ENCODE data around the gene STC2. TPM values are rescaled to one million over a fixed set of nuclear protein-coding genes. Genes with fewer than 3 reads are reported as not detected.

Gene STC2
- total and polyA plus RNA-seq, 2 experiments from 2014 or later: 27.3 to 132 TPM

DNA sequence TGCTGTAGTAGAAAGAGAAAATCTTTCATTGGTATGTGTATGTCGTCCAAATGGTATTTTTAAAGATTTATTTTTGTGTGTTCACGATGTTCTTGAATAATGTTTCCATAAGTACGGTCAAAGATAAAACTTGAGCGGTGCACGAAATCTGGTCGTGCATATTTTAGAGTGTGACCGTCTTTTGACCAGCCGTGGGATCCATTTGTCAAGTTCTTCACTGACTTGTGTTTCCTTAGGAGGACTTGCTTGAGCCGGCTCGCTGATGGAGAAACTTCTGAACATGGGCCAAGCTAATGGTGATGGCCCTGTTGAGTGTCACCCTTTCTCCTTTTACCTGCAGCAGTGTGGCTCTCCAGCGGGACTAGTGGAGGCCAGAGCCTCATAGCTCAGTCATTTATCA lies 11.1 kb upstream of the STC2 start (continued):
- TF ChIP-seq, protein P1, sequence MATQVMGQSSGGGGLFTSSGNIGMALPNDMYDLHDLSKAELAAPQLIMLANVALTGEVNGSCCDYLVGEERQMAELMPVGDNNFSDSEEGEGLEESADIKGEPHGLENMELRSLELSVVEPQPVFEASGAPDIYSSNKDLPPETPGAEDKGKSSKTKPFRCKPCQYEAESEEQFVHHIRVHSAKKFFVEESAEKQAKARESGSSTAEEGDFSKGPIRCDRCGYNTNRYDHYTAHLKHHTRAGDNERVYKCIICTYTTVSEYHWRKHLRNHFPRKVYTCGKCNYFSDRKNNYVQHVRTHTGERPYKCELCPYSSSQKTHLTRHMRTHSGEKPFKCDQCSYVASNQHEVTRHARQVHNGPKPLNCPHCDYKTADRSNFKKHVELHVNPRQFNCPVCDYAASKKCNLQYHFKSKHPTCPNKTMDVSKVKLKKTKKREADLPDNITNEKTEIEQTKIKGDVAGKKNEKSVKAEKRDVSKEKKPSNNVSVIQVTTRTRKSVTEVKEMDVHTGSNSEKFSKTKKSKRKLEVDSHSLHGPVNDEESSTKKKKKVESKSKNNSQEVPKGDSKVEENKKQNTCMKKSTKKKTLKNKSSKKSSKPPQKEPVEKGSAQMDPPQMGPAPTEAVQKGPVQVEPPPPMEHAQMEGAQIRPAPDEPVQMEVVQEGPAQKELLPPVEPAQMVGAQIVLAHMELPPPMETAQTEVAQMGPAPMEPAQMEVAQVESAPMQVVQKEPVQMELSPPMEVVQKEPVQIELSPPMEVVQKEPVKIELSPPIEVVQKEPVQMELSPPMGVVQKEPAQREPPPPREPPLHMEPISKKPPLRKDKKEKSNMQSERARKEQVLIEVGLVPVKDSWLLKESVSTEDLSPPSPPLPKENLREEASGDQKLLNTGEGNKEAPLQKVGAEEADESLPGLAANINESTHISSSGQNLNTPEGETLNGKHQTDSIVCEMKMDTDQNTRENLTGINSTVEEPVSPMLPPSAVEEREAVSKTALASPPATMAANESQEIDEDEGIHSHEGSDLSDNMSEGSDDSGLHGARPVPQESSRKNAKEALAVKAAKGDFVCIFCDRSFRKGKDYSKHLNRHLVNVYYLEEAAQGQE (IDR thresholded peaks at IDR 0.05; ENCODE audit: unreplicated experiment): no peak
- TF ChIP-seq EZH2phosphoT487 (IDR thresholded peaks at IDR 0.05; ENCODE audit: unreplicated experiment): no peak

DNA sequence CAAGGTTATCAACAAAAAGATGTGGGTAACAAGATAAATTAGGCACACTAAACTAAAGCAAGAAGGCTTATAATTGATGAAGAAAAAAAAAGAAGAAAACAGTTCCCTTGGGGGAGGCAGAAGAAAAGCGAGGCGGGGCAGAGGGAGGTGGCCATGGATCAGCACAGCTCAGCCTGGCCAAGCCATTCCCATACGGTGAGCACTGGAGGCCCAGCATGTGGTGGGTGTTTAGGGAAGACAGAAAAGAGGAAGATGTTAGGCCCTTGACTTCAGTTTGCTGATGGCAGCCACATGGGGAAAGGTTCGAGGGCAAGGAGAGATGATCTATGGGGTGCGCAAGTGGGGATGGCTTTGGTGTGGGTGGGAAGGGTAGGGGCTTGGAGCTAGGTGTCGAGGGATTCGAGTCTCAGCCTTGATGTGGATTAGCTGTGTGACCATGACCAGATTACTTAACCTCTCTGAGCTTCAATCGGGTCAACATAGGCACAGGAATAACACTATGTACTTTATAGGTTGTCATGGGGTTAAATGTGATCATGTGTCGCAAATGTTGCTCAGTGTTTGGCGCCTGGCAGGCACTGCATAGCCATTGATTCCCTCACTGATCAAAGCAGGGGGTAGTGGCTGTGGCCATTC lies 10.3 kb upstream of the STC2 start:
- no peak for DNase-seq (ENCODE audit: low spot score)
- ATAC-seq: no peak
- no peak overlapping the region for H3K4me2 ChIP-seq
- H3K9me2 ChIP-seq (ENCODE audit: insufficient read depth): no peaks in the 10 kb centered on the region; the same call in 1 of the 2 replicates
- no peaks in the 10 kb centered on the region for H3K36me3 ChIP-seq (ENCODE audit: insufficient read depth)
- H3K27me3 ChIP-seq (ENCODE audit: insufficient read depth): no peaks in the 10 kb centered on the region
- H2AFZ ChIP-seq: no peak overlapping the region
- Mint-ChIP-seq H3K4me1 (peaks cover 19% of the 10 kb centered on the region), H3K36me3 (ENCODE audit: low read depth) (no peaks in the 10 kb centered on the region), H3K27ac (no peak overlapping the region), H3K4me3 (no peak overlapping the region), H3K9me3 (no peaks in the 10 kb centered on the region; the same call in 2 of the 3 replicates), H3K27me3 (ENCODE audit: insufficient read depth, low read depth, poor library complexity) (peaks cover 11% of the 10 kb centered on the region)
- H3K27ac ChIP-seq (ENCODE audit: low read depth): no peak overlapping the region
- H3K79me2 ChIP-seq (replicated peaks; ENCODE audit: insufficient read depth): no peaks in the 10 kb centered on the region
- H4K20me1 ChIP-seq (replicated peaks; ENCODE audit: insufficient read depth): no peaks in the 10 kb centered on the region
- peaks cover 5% of the 10 kb centered on the region for H3K4me1 ChIP-seq (ENCODE audit: insufficient read depth)
- no peak overlapping the region for H3K4me3 ChIP-seq
- H3F3A ChIP-seq (replicated peaks; ENCODE audit: low read depth): no peaks in the 10 kb centered on the region
- TF ChIP-seq EZH2phosphoT487 (IDR thresholded peaks at IDR 0.05; ENCODE audit: unreplicated experiment): no peak
- TF ChIP-seq, protein P2, sequence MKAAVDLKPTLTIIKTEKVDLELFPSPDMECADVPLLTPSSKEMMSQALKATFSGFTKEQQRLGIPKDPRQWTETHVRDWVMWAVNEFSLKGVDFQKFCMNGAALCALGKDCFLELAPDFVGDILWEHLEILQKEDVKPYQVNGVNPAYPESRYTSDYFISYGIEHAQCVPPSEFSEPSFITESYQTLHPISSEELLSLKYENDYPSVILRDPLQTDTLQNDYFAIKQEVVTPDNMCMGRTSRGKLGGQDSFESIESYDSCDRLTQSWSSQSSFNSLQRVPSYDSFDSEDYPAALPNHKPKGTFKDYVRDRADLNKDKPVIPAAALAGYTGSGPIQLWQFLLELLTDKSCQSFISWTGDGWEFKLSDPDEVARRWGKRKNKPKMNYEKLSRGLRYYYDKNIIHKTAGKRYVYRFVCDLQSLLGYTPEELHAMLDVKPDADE (IDR thresholded peaks at IDR 0.05): no peak
- no peak for TF ChIP-seq STAT1 (IDR thresholded peaks at IDR 0.05; ENCODE audit: unreplicated experiment)
- TF ChIP-seq ZNF114 (CRISPR knock-in tag; IDR thresholded peaks at IDR 0.05): no peak
- TF ChIP-seq EZH2 (IDR thresholded peaks at IDR 0.05; ENCODE audit: low read depth, unreplicated experiment): no peak
- no peak for TF ChIP-seq POLR2AphosphoS5 (IDR thresholded peaks at IDR 0.05; ENCODE audit: low read depth)
- no peak for TF ChIP-seq CREB1 (CRISPR knock-in tag; IDR thresholded peaks at IDR 0.05; ENCODE audit: low read depth)
- no peak for TF ChIP-seq JUNB (IDR thresholded peaks at IDR 0.05; ENCODE audit: unreplicated experiment)
- TF ChIP-seq, protein P3, sequence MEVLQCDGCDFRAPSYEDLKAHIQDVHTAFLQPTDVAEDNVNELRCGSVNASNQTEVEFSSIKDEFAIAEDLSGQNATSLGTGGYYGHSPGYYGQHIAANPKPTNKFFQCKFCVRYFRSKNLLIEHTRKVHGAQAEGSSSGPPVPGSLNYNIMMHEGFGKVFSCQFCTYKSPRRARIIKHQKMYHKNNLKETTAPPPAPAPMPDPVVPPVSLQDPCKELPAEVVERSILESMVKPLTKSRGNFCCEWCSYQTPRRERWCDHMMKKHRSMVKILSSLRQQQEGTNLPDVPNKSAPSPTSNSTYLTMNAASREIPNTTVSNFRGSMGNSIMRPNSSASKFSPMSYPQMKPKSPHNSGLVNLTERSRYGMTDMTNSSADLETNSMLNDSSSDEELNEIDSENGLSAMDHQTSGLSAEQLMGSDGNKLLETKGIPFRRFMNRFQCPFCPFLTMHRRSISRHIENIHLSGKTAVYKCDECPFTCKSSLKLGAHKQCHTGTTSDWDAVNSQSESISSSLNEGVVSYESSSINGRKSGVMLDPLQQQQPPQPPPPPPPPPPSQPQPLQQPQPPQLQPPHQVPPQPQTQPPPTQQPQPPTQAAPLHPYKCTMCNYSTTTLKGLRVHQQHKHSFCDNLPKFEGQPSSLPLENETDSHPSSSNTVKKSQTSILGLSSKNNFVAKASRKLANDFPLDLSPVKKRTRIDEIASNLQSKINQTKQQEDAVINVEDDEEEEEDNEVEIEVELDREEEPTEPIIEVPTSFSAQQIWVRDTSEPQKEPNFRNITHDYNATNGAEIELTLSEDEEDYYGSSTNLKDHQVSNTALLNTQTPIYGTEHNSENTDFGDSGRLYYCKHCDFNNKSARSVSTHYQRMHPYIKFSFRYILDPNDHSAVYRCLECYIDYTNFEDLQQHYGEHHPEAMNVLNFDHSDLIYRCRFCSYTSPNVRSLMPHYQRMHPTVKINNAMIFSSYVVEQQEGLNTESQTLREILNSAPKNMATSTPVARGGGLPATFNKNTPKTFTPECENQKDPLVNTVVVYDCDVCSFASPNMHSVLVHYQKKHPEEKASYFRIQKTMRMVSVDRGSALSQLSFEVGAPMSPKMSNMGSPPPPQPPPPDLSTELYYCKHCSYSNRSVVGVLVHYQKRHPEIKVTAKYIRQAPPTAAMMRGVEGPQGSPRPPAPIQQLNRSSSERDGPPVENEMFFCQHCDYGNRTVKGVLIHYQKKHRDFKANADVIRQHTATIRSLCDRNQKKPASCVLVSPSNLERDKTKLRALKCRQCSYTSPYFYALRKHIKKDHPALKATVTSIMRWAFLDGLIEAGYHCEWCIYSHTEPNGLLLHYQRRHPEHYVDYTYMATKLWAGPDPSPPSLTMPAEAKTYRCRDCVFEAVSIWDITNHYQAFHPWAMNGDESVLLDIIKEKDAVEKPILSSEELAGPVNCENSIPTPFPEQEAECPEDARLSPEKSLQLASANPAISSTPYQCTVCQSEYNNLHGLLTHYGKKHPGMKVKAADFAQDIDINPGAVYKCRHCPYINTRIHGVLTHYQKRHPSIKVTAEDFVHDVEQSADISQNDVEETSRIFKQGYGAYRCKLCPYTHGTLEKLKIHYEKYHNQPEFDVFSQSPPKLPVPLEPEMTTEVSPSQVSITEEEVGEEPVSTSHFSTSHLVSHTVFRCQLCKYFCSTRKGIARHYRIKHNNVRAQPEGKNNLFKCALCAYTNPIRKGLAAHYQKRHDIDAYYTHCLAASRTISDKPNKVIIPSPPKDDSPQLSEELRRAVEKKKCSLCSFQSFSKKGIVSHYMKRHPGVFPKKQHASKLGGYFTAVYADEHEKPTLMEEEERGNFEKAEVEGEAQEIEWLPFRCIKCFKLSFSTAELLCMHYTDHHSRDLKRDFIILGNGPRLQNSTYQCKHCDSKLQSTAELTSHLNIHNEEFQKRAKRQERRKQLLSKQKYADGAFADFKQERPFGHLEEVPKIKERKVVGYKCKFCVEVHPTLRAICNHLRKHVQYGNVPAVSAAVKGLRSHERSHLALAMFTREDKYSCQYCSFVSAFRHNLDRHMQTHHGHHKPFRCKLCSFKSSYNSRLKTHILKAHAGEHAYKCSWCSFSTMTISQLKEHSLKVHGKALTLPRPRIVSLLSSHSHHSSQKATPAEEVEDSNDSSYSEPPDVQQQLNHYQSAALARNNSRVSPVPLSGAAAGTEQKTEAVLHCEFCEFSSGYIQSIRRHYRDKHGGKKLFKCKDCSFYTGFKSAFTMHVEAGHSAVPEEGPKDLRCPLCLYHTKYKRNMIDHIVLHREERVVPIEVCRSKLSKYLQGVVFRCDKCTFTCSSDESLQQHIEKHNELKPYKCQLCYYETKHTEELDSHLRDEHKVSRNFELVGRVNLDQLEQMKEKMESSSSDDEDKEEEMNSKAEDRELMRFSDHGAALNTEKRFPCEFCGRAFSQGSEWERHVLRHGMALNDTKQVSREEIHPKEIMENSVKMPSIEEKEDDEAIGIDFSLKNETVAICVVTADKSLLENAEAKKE (CRISPR knock-in tag; IDR thresholded peaks at IDR 0.05): no peak
- TF ChIP-seq, protein P1 (IDR thresholded peaks at IDR 0.05; ENCODE audit: unreplicated experiment): no peak

Measured in GM23338 (cell line).